Muscle layer of colon (tissue), 2 donors: ENCODE results near the gene PPIF.

Source experiments
- H3K27ac ChIP-seq: one replicate; pipeline ENCODE4 v1.7.0; 2013; ENCODE audit warnings: low read depth, mild to moderate bottlenecking, low read length, moderate library complexity
- H3K27me3 ChIP-seq, 2 donors: one replicate each; pipeline ENCODE4 v1.7.0; 2013; ENCODE audit warnings: low read length in 2 of 2, mild to moderate bottlenecking in 2 of 2; ENCODE audit not compliant: insufficient read depth in 2 of 2, control insufficient read depth in 1 of 2
- H3K36me3 ChIP-seq: one replicate; pipeline ENCODE4 v1.7.0; 2013; ENCODE audit warnings: mild to moderate bottlenecking, low read length; ENCODE audit not compliant: insufficient read depth
- H3K4me1 ChIP-seq: one replicate; pipeline ENCODE4 v1.7.0; 2013; ENCODE audit warnings: mild to moderate bottlenecking, low read length; ENCODE audit not compliant: insufficient read depth
- H3K4me3 ChIP-seq, 2 donors: one replicate each; pipeline ENCODE4 v1.7.0; 2013; ENCODE audit warnings: low read length in 2 of 2, low read depth in 1 of 2, mild to moderate bottlenecking in 1 of 2, moderate library complexity in 1 of 2
- H3K9ac ChIP-seq: one replicate; pipeline ENCODE4 v1.7.0; 2013; ENCODE audit warnings: low read length
- H3K9me3 ChIP-seq: one replicate; pipeline ENCODE4 v1.7.0; 2013; ENCODE audit warnings: mild to moderate bottlenecking, low read length
- donor health status: abdominal sarcoma.
- donor health status: Adenocarcinoma of cecum.

The PPIF gene

GRCh38 chr10:79353726-79354125 is 6.5 kb downstream of the PPIF start:
- H3K27ac ChIP-seq = no peak overlapping the region
- H3K4me1 ChIP-seq = peaks cover 5% of the 10 kb centered on the region
- H3K4me3 ChIP-seq = no peak overlapping the region
- H3K9me3 ChIP-seq = no peaks in the 10 kb centered on the region
- H3K9ac ChIP-seq = no peak overlapping the region
- H3K36me3 ChIP-seq = peaks cover 62% of the 10 kb centered on the region
- no peaks in the 10 kb centered on the region for H3K27me3 ChIP-seq

GRCh38 chr10:79354141-79354540 is 6.9 kb downstream of the PPIF start:
- H3K36me3 ChIP-seq = peaks cover 62% of the 10 kb centered on the region

GRCh38 chr10:79354615-79355014 is 7.3 kb downstream of the PPIF start:
- Histone ChIP-seq H3K4me3 (no peak overlapping the region), H3K27me3 (no peaks in the 10 kb centered on the region), H3K9me3 (no peaks in the 10 kb centered on the region), H3K36me3 (peaks cover 57% of the 10 kb centered on the region), H3K4me1 (no peaks in the 10 kb centered on the region), H3K27ac (no peak overlapping the region), H3K9ac (no peak overlapping the region)

More at GRCh38 chr10:79354141-79354540, 6.9 kb downstream of the PPIF start:
- Histone ChIP-seq H3K4me1 (peaks cover under 1% of the 10 kb centered on the region), H3K27ac (no peak overlapping the region), H3K9me3 (no peaks in the 10 kb centered on the region), H3K9ac (no peak overlapping the region), H3K27me3 (no peaks in the 10 kb centered on the region), H3K4me3 (no peak overlapping the region)

GRCh38 chr10:79355420-79356017 is 8.2 kb downstream of the PPIF start:
- H3K4me3 ChIP-seq = no peak overlapping the region
- no peaks in the 10 kb centered on the region for H3K4me1 ChIP-seq
- no peaks in the 10 kb centered on the region for H3K27me3 ChIP-seq
- H3K27ac ChIP-seq = no peak overlapping the region
- peaks cover 48% of the 10 kb centered on the region for H3K36me3 ChIP-seq
- no peak overlapping the region for H3K9ac ChIP-seq
- no peaks in the 10 kb centered on the region for H3K9me3 ChIP-seq

GRCh38 chr10:79356104-79356503 is 8.8 kb downstream of the PPIF start:
- H3K36me3 ChIP-seq = peaks cover 43% of the 10 kb centered on the region
- H3K4me1 ChIP-seq = no peaks in the 10 kb centered on the region
- H3K27me3 ChIP-seq = no peaks in the 10 kb centered on the region
- no peak overlapping the region for H3K4me3 ChIP-seq
- no peaks in the 10 kb centered on the region for H3K9me3 ChIP-seq
- H3K27ac ChIP-seq = no peak overlapping the region
- no peak overlapping the region for H3K9ac ChIP-seq

GRCh38 chr10:79357180-79357579 is 9.9 kb downstream of the PPIF start:
- peaks cover 34% of the 10 kb centered on the region for H3K36me3 ChIP-seq

GRCh38 chr10:79358811-79359210 is 11.5 kb downstream of the PPIF start:
- H3K4me3 ChIP-seq = no peak overlapping the region
- H3K9ac ChIP-seq = no peak overlapping the region
- H3K36me3 ChIP-seq = peaks cover 18% of the 10 kb centered on the region
- H3K4me1 ChIP-seq = no peaks in the 10 kb centered on the region
- no peaks in the 10 kb centered on the region for H3K27me3 ChIP-seq
- no peak overlapping the region for H3K27ac ChIP-seq
- no peaks in the 10 kb centered on the region for H3K9me3 ChIP-seq

More at GRCh38 chr10:79357180-79357579, 9.9 kb downstream of the PPIF start:
- Histone ChIP-seq H3K27ac (no peak overlapping the region), H3K4me1 (no peaks in the 10 kb centered on the region), H3K9ac (no peak overlapping the region), H3K9me3 (no peaks in the 10 kb centered on the region), H3K4me3 (no peak overlapping the region), H3K27me3 (no peaks in the 10 kb centered on the region)

GRCh38 chr10:79359816-79360498 is 12.7 kb downstream of the PPIF start:
- H3K4me3 ChIP-seq = no peak overlapping the region
- H3K4me1 ChIP-seq = no peaks in the 10 kb centered on the region
- H3K36me3 ChIP-seq = peaks cover 7% of the 10 kb centered on the region
- no peak overlapping the region for H3K27ac ChIP-seq
- no peaks in the 10 kb centered on the region for H3K27me3 ChIP-seq
- H3K9ac ChIP-seq = no peak overlapping the region
- H3K9me3 ChIP-seq = no peaks in the 10 kb centered on the region

GRCh38 chr10:79360499-79361342 is 13.5 kb downstream of the PPIF start:
- Histone ChIP-seq H3K4me3 (no peak overlapping the region), H3K4me1 (no peaks in the 10 kb centered on the region), H3K9ac (no peak overlapping the region), H3K27ac (no peak overlapping the region), H3K27me3 (no peaks in the 10 kb centered on the region), H3K9me3 (no peaks in the 10 kb centered on the region), H3K36me3 (no peaks in the 10 kb centered on the region)

GRCh38 chr10:79361726-79362397 is 14.6 kb downstream of the PPIF start:
- no peaks in the 10 kb centered on the region for H3K9me3 ChIP-seq
- H3K27ac ChIP-seq = no peak overlapping the region
- H3K4me1 ChIP-seq = no peaks in the 10 kb centered on the region
- H3K36me3 ChIP-seq = no peaks in the 10 kb centered on the region
- no peak overlapping the region for H3K9ac ChIP-seq
- H3K27me3 ChIP-seq = no peaks in the 10 kb centered on the region
- H3K4me3 ChIP-seq = no peak overlapping the region
